Endodermal cell (in vitro differentiated cells): ENCODE measurements around the gene MFSD1. TPM values are rescaled to one million over a fixed set of nuclear protein-coding genes. Genes with fewer than 3 reads are reported as not detected.

Source experiments
- DNase-seq: peaks from one replicate; pipeline ENCODE4 v3.0.0-alpha.2; 2017
- H3K27ac ChIP-seq: 2 replicates; pipeline ENCODE4 v1.5.1; 2013; ENCODE audit warnings: mild to moderate bottlenecking, low read depth, low read length, moderate library complexity
- H3K27me3 ChIP-seq: 2 replicates; pipeline ENCODE4 v1.6.1; 2013; ENCODE audit warnings: mild to moderate bottlenecking, low read length, moderate library complexity; ENCODE audit not compliant: insufficient read depth, control insufficient read depth, poor library complexity, severe bottlenecking
- H3K36me3 ChIP-seq: 2 replicates; pipeline ENCODE4 v1.7.0; 2013; ENCODE audit warnings: mild to moderate bottlenecking, low read length, moderate library complexity; ENCODE audit not compliant: control insufficient read depth, insufficient read depth
- H3K4me1 ChIP-seq: one replicate; pipeline ENCODE4 v1.7.0; 2013; ENCODE audit warnings: low read length; ENCODE audit not compliant: control insufficient read depth, insufficient read depth
- H3K4me3 ChIP-seq: 2 replicates; pipeline ENCODE4 v1.5.1; 2013; ENCODE audit warnings: mild to moderate bottlenecking, low read length, moderate library complexity
- H3K9ac ChIP-seq: 2 replicates; pipeline ENCODE4 v1.6.1; 2013; ENCODE audit warnings: mild to moderate bottlenecking, low read length, moderate library complexity; ENCODE audit not compliant: poor library complexity, severe bottlenecking; ENCODE audit errors: extremely low read depth
- H3K9me3 ChIP-seq: 2 replicates; pipeline ENCODE4 v1.6.1; 2013; ENCODE audit warnings: mild to moderate bottlenecking, low read length, moderate library complexity; ENCODE audit not compliant: control insufficient read depth
- H3K27ac Mint-ChIP-seq: 2 replicates; pipeline ENCODE4 v1.8.0; 2020; ENCODE audit warnings: mixed read lengths
- H3K27me3 Mint-ChIP-seq: 2 replicates; pipeline ENCODE4 v1.8.0; 2021; ENCODE audit warnings: mild to moderate bottlenecking, mixed read lengths; ENCODE audit not compliant: insufficient read depth
- H3K36me3 Mint-ChIP-seq: 2 replicates; pipeline ENCODE4 v1.8.0; 2020; ENCODE audit warnings: low read depth, mixed read lengths
- H3K4me1 Mint-ChIP-seq: 2 replicates; pipeline ENCODE4 v1.8.0; 2020; ENCODE audit warnings: mixed read lengths
- H3K4me3 Mint-ChIP-seq: 2 replicates; pipeline ENCODE4 v1.8.0; 2020; ENCODE audit warnings: mild to moderate bottlenecking, moderate library complexity, mixed read lengths
- H3K9me3 Mint-ChIP-seq: 2 replicates; pipeline ENCODE4 v1.8.0; 2020; ENCODE audit warnings: mild to moderate bottlenecking, mixed read lengths
- WGBS, 2 experiments: methylation state at CpG; one replicate each; pipeline versions ENCODE4 v1.1.5 to v1.1.7; 2013; ENCODE audit warnings: missing lambda C conversion rate in 2 of 2, mixed read lengths in 1 of 2; ENCODE audit not compliant: insufficient coverage in 1 of 2, insufficient read length in 1 of 2; 5-methylcytosine and 5-hydroxymethylcytosine counted together
- total RNA-seq, 2 donors: library from RNA; stranded (reverse); fragmentation: NEBNext Ultra II Directional in 1 of 2; extraction: Animal tissue kit (Norgen Biotek cat#: 25700) in 1 of 2; gene quantifications; 2 replicates in 1 of 2; 3 replicates in 1 of 2; pipeline ENCODE4 v1.2.1, GENCODE V29; 2021
- TF ChIP-seq, protein P1 (sequence below): fragments of 200-600 bp; sonication (generic); conservative IDR thresholded peaks from 2 replicates; pipeline ENCODE4 v1.5.0; 2021; ENCODE audit warnings: antibody characterized with exemption, mild to moderate bottlenecking

MFSD1 gene
- total RNA-seq, 2 donors from 2014 or later = 11.7 to 13.4 TPM

DNA sequence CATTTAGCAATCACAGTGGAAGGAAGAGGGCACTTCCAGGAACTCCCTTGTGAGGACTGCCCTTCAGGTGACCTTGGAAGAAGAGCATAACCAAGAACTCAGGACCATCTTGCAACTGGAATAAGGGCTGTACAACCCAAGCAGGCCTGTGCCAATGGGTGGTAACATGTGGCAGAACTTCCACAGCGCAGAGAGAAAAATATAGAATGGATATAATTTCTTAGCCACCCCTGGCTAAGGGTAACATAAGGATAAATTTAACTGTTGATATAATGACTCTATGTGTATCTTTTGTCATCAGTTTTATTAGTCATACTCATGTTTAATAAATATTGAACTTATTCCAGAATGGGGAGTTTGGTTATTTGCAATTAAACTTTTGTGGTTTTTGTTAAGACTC, 13.4 kb upstream of the MFSD1 start:
- H3K9ac ChIP-seq = no peak overlapping the region
- Mint-ChIP-seq H3K36me3 (no peaks in the 10 kb centered on the region), H3K27me3 (peaks cover 4% of the 10 kb centered on the region), H3K4me3 (no peak overlapping the region), H3K27ac (no peak overlapping the region), H3K9me3 (no peaks in the 10 kb centered on the region), H3K4me1 (no peaks in the 10 kb centered on the region)
- H3K9me3 ChIP-seq = no peaks in the 10 kb centered on the region
- TF ChIP-seq, protein P1, sequence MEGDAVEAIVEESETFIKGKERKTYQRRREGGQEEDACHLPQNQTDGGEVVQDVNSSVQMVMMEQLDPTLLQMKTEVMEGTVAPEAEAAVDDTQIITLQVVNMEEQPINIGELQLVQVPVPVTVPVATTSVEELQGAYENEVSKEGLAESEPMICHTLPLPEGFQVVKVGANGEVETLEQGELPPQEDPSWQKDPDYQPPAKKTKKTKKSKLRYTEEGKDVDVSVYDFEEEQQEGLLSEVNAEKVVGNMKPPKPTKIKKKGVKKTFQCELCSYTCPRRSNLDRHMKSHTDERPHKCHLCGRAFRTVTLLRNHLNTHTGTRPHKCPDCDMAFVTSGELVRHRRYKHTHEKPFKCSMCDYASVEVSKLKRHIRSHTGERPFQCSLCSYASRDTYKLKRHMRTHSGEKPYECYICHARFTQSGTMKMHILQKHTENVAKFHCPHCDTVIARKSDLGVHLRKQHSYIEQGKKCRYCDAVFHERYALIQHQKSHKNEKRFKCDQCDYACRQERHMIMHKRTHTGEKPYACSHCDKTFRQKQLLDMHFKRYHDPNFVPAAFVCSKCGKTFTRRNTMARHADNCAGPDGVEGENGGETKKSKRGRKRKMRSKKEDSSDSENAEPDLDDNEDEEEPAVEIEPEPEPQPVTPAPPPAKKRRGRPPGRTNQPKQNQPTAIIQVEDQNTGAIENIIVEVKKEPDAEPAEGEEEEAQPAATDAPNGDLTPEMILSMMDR = no peak
- H3K27ac ChIP-seq = no peak overlapping the region
- H3K4me1 ChIP-seq = no peaks in the 10 kb centered on the region
- WGBS, 2 experiments = 91% methylated on average over 1 of the region's 1 CpG; no CpG with 5 or more reads in 1 of the 2 experiments
- no peak overlapping the region for H3K4me3 ChIP-seq
- DNase-seq = no peak
- H3K36me3 ChIP-seq = no peaks in the 10 kb centered on the region
- no peaks in the 10 kb centered on the region for H3K27me3 ChIP-seq

DNA sequence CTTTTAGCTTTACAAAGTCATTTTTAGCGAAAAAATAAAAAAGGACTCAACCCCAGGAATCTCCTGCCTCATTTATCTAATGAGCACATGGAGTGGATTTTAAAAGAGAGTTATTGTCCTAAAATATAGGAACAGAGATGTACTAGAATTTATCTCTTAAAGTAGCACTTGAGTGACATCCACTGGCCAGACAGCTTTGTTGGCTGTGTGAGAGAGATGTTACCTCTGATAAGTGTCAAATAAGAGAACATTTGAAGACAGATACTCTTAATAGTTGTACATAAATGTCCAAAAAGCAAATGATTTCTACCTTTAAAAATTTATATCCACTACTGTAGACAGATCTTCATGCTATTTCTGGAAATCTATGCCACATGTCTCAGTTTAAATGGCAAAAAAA, 12.3 kb upstream of the MFSD1 start:
- Histone ChIP-seq H3K4me1 (no peaks in the 10 kb centered on the region), H3K27me3 (no peaks in the 10 kb centered on the region), H3K36me3 (no peaks in the 10 kb centered on the region), H3K9me3 (no peaks in the 10 kb centered on the region), H3K4me3 (no peak overlapping the region), H3K27ac (no peak overlapping the region), H3K9ac (no peak overlapping the region)
- no peak for DNase-seq
- Mint-ChIP-seq H3K4me1 (no peaks in the 10 kb centered on the region), H3K27ac (no peak overlapping the region), H3K9me3 (no peaks in the 10 kb centered on the region), H3K27me3 (peaks cover 4% of the 10 kb centered on the region), H3K36me3 (no peaks in the 10 kb centered on the region), H3K4me3 (no peak overlapping the region)
- TF ChIP-seq, protein P1 = no peak
- 85% methylated on average over 1 of the region's 1 CpG; no CpG with 5 or more reads in 1 of the 2 experiments for WGBS, 2 experiments

DNA sequence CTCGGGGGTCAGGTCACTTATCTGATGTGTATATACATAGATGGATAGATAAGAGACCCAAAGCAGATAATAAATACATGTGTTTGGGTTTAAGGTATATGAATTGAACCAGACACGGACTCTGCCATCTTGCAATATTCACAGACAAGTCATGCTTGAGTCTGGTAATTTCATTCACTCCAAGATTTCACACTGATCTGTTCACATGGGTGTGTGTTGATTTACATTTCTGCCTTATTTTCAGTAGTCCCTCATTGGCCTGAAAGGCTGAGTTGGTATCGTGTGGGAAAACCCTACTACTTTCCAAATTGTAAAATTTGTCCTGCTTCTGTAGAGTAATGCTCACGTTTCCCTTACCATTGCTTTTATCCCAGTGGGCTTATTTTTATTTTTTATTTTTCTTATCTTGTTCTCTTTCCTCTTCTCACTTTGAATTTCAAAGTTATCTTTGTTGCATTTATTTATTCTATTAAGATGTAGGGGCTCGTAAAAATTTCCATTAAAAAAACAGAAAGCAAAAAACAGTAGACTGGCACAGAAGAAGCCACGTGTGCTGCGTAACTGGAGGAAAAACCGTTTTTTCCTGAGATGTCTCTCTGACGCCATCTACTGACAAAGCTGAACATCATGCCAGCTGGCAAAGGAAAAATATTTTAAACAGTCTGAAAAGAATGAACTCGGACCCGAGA, 10.8 kb upstream of the MFSD1 start:
- TF ChIP-seq, protein P1 = peak; percentile 87
- Mint-ChIP-seq H3K9me3 (peaks cover 1% of the 10 kb centered on the region), H3K36me3 (no peaks in the 10 kb centered on the region), H3K4me1 (no peaks in the 10 kb centered on the region), H3K27me3 (peaks cover 9% of the 10 kb centered on the region), H3K4me3 (no peak overlapping the region), H3K27ac (no peak overlapping the region)
- Histone ChIP-seq H3K4me1 (no peaks in the 10 kb centered on the region), H3K27ac (no peak overlapping the region), H3K9me3 (no peaks in the 10 kb centered on the region), H3K27me3 (peaks cover 5% of the 10 kb centered on the region), H3K36me3 (no peaks in the 10 kb centered on the region), H3K4me3 (no peak overlapping the region), H3K9ac (no peak overlapping the region)
- DNase-seq = no peak
- WGBS, 2 experiments = 18 to 36% methylated on average over 5 to 11 of the region's 11 CpGs
